Natural killer cell (primary cell): ENCODE measurements around the gene FYN. TPM values are rescaled to one million over a fixed set of nuclear protein-coding genes. Genes with fewer than 3 reads are reported as not detected.

Experiments used
- ATAC-seq, 3 donors: fragments of 150-1000 bp in 2 of 3; fragments of 200-7000 bp in 1 of 3; cut with Tn5 transposase; 1 replicate in 1 of 3; 2 replicates in 2 of 3; pipeline ENCODE4 v1.10.0; 2021; ENCODE audit warnings: mild to moderate bottlenecking in 2 of 3, moderate library complexity in 2 of 3
- DNase-seq, 2 donors: peaks; one replicate each; pipeline versions ENCODE4 v3.0.0 to v3.0.0-alpha.2; 2013 to 2021; ENCODE audit warnings: mixed read lengths in 1 of 2
- H3K27ac ChIP-seq: one replicate; pipeline ENCODE4 v1.5.1; 2013; ENCODE audit warnings: mild to moderate bottlenecking, low read length
- H3K27me3 ChIP-seq: one replicate; pipeline ENCODE4 v1.6.1; 2013; ENCODE audit warnings: low read length; ENCODE audit not compliant: control insufficient read depth, insufficient read depth
- H3K36me3 ChIP-seq: one replicate; pipeline ENCODE4 v1.6.1; 2013; ENCODE audit warnings: low read length; ENCODE audit not compliant: control insufficient read depth, insufficient read depth
- H3K4me1 ChIP-seq: one replicate; pipeline ENCODE4 v1.6.1; 2013; ENCODE audit warnings: low read length; ENCODE audit not compliant: control insufficient read depth, insufficient read depth
- H3K4me3 ChIP-seq: one replicate; pipeline ENCODE4 v1.5.1; 2013; ENCODE audit warnings: low read length
- H3K9me3 ChIP-seq: one replicate; pipeline ENCODE4 v1.6.1; 2013; ENCODE audit warnings: low read length; ENCODE audit not compliant: control insufficient read depth, insufficient read depth
- H3K27ac Mint-ChIP-seq, 2 donors: one replicate each; pipeline ENCODE4 v1.8.0; 2022; ENCODE audit warnings: mild to moderate bottlenecking in 2 of 2, mixed read lengths in 2 of 2, moderate library complexity in 1 of 2
- H3K27me3 Mint-ChIP-seq, 2 donors: one replicate each; pipeline ENCODE4 v1.8.0; 2022; ENCODE audit warnings: low read depth in 2 of 2, mixed read lengths in 2 of 2
- H3K36me3 Mint-ChIP-seq: one replicate; pipeline ENCODE4 v1.8.0; 2022; ENCODE audit warnings: mixed read lengths
- H3K4me1 Mint-ChIP-seq, 2 donors: one replicate each; pipeline ENCODE4 v1.8.0; 2022; ENCODE audit warnings: mixed read lengths in 2 of 2
- H3K4me3 Mint-ChIP-seq: one replicate; pipeline ENCODE4 v1.8.0; 2022; ENCODE audit warnings: mild to moderate bottlenecking, moderate library complexity, mixed read lengths
- H3K9me3 Mint-ChIP-seq, 2 donors: one replicate each; pipeline ENCODE4 v1.8.0; 2022; ENCODE audit warnings: mixed read lengths in 2 of 2
- WGBS: methylation state at CpG from one replicate; pipeline ENCODE4 v1.1.7; 2013; ENCODE audit warnings: missing lambda C conversion rate; ENCODE audit not compliant: insufficient coverage; 5-methylcytosine and 5-hydroxymethylcytosine counted together
- intact Hi-C: fragments of 100-400 bp; cut with micrococcal nuclease; formaldehyde crosslinking; loops from one replicate; pipeline ENCODE4 v1.14.2; 2022
- total RNA-seq, 4 donors: library from RNA; stranded (reverse); fragments of 120-200 nt in 1 of 4; gene quantifications; one replicate each; pipeline versions ENCODE4 v1.2.3 to v1.2.4, GENCODE V29; 2013 to 2022
- TF ChIP-seq, protein P1 (sequence below): fragments of 200-600 bp; IDR thresholded peaks from one replicate; pipeline ENCODE4 v1.8.0; 2022; ENCODE audit warnings: antibody characterized with exemption

Gene FYN
- total RNA-seq, 3 donors from 2014 or later (not counting 1 experiment from before 2014, with no cell fraction given), result 616 to 757 (median 713) TPM

DNA sequence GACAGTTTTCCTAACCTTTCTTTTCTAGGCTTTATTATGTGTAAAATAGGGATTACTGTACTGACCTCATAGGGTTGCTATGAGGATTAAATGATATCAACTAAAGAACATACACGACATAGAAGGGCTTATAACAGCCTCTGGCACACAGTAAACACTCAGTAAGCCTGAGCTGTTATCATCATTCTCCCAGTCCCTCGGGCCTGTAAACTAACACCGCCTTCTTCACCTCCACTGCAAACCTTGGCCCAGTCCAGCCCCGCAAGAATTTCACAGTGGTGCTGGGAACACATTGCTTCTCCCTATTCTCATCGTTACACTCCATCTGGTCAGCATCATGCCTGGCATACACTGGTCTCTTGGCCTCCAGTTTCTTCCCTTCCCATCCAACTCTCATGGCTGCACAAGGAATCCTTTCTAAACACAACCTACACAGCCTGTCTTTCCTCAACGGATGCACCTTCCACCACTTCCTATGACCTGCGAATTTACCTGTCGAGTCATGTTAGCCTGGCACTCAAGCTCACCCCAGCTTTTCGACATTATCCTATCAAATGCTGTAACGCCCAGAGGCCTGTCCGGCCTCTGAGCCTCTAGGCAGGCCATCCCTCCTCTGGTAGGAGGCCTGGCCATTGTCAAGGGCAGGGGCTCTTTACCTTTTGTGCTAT is 92.1 kb downstream of the FYN start:
- WGBS, result 79% methylated on average over 11 of the region's 11 CpGs
- Histone ChIP-seq H3K27me3 (no peaks in the 10 kb centered on the region), H3K4me3 (no peak overlapping the region), H3K36me3 (peaks cover 18% of the 10 kb centered on the region), H3K27ac (peak overlapping the region; percentile 67), H3K4me1 (peaks cover 70% of the 10 kb centered on the region), H3K9me3 (no peaks in the 10 kb centered on the region)
- intact Hi-C loops, result no loop called here
- no peak for ATAC-seq
- TF ChIP-seq, protein P1, sequence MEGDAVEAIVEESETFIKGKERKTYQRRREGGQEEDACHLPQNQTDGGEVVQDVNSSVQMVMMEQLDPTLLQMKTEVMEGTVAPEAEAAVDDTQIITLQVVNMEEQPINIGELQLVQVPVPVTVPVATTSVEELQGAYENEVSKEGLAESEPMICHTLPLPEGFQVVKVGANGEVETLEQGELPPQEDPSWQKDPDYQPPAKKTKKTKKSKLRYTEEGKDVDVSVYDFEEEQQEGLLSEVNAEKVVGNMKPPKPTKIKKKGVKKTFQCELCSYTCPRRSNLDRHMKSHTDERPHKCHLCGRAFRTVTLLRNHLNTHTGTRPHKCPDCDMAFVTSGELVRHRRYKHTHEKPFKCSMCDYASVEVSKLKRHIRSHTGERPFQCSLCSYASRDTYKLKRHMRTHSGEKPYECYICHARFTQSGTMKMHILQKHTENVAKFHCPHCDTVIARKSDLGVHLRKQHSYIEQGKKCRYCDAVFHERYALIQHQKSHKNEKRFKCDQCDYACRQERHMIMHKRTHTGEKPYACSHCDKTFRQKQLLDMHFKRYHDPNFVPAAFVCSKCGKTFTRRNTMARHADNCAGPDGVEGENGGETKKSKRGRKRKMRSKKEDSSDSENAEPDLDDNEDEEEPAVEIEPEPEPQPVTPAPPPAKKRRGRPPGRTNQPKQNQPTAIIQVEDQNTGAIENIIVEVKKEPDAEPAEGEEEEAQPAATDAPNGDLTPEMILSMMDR, result no peak
- H3K27ac Mint-ChIP-seq, result peak overlapping the region; percentile 99 to 100
- H3K27me3 Mint-ChIP-seq, result no peaks in the 10 kb centered on the region
- peaks cover 91% of the 10 kb centered on the region in 2 donors for H3K4me1 Mint-ChIP-seq
- H3K9me3 Mint-ChIP-seq, result no peaks in the 10 kb centered on the region
- H3K36me3 Mint-ChIP-seq, result peaks cover 7% of the 10 kb centered on the region
- DNase-seq, result no peak
- H3K4me3 Mint-ChIP-seq, result peak overlapping the region; percentile 66

DNA sequence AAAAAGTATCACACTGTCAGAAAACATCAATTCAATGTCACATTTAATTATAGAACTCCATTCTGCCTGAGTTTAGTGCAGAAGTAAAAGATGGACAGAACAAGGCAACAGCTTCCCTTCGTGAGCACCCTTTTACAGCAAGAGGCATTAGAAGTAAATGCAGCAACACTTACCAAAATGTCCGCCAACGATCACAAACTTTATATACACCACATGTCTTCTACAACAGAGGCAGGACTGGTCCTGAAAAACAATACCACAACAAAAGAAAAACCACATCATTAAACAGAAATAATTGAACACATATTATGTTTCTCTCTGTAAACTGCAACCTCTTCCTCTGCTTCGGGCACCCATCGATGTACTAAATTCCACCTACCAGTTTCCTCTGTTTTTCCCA is 92.9 kb downstream of the FYN start:
- Mint-ChIP-seq H3K9me3 (no peaks in the 10 kb centered on the region), H3K4me1 (peaks cover 97% of the 10 kb centered on the region in 2 donors), H3K27ac (peak overlapping the region; percentile 99 to 100), H3K4me3 (peak overlapping the region; percentile 77), H3K27me3 (no peaks in the 10 kb centered on the region), H3K36me3 (peaks cover 7% of the 10 kb centered on the region)
- H3K36me3 ChIP-seq, result peaks cover 25% of the 10 kb centered on the region
- WGBS, result 66% methylated on average over 5 of the region's 5 CpGs
- H3K9me3 ChIP-seq, result no peaks in the 10 kb centered on the region
- DNase-seq (peak in 1 of 2 donors; percentile 58), ATAC-seq (no peak)
- no peak overlapping the region for H3K4me3 ChIP-seq
- no peaks in the 10 kb centered on the region for H3K27me3 ChIP-seq
- H3K4me1 ChIP-seq, result peaks cover 75% of the 10 kb centered on the region
- intact Hi-C loops, result no loop called here
- TF ChIP-seq, protein P1, result no peak
- peak overlapping the region; percentile 67 for H3K27ac ChIP-seq

DNA sequence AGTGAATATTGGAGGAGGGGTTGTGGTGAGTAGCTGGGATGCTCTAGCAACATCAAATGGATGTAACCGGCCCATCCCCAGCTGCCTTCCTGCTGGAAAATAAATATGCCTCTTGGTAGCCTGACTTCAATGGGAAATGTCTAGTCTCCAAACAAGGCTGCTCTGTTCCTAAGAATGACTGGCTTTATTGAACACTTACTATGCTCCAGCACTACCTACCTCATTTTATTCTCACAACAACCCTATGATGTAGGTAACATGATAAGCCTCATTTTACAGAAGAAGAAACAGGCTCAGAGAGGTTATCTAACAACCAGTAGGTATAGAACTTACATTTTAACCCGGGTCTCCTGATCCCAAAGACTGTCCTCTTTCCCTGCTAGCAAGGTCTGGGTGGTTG is 93.6 kb downstream of the FYN start:
- Histone ChIP-seq H3K27ac (peak overlapping the region; percentile 67), H3K4me1 (peaks cover 75% of the 10 kb centered on the region), H3K9me3 (no peaks in the 10 kb centered on the region), H3K4me3 (no peak overlapping the region), H3K36me3 (peaks cover 31% of the 10 kb centered on the region), H3K27me3 (no peaks in the 10 kb centered on the region)
- H3K9me3 Mint-ChIP-seq, result no peaks in the 10 kb centered on the region
- ATAC-seq, result no peak
- H3K36me3 Mint-ChIP-seq, result peaks cover 7% of the 10 kb centered on the region
- H3K4me1 Mint-ChIP-seq, result peaks cover 97% of the 10 kb centered on the region in 2 donors
- no peaks in the 10 kb centered on the region for H3K27me3 Mint-ChIP-seq
- peak overlapping the region; percentile 77 for H3K4me3 Mint-ChIP-seq
- TF ChIP-seq, protein P1, result no peak
- H3K27ac Mint-ChIP-seq, result peak overlapping the region; percentile 99 to 100
- intact Hi-C loops, result loop anchor here (5.0 kb wide), 1 partner anchor 37 kb away; no protein-coding TSS in a partner anchor
- WGBS, result 100% methylated on average over 2 of the region's 2 CpGs
- no peak for DNase-seq

DNA sequence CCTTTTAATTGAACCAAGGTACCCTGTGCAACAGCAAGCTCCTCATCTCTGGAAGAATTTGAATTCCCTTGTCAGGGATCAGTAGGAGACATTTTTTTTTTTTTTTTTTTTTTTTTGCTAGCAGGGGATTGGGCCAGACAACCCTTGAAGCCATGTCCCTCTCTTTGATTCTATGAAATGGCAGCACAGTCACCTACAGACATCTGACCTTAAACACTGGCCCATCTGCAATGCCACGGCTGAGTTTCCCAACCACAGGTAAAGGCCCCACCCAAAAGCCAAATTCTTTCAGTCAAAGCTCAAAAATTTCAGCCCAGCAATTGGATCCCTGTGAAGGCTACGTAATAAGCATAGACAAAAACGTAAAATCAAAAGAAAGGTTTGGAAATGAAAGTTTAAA is 94.2 kb downstream of the FYN start:
- 33% methylated on average over 2 of the region's 3 CpGs for WGBS
- H3K36me3 ChIP-seq, result peaks cover 31% of the 10 kb centered on the region
- intact Hi-C loops, result loop anchor here (5.0 kb wide), 1 partner anchor 37 kb away; no protein-coding TSS in a partner anchor
- Mint-ChIP-seq H3K36me3 (peaks cover 7% of the 10 kb centered on the region), H3K27me3 (no peaks in the 10 kb centered on the region), H3K9me3 (no peaks in the 10 kb centered on the region), H3K4me3 (peak overlapping the region; percentile 68), H3K27ac (peak overlapping the region; percentile 99 to 100), H3K4me1 (peaks cover 96 to 97% of the 10 kb centered on the region in 2 donors)
- ATAC-seq, result no peak
- H3K27ac ChIP-seq, result peak overlapping the region; percentile 67
- no peaks in the 10 kb centered on the region for H3K9me3 ChIP-seq
- H3K4me3 ChIP-seq, result no peak overlapping the region
- no peaks in the 10 kb centered on the region for H3K27me3 ChIP-seq
- TF ChIP-seq, protein P1, result no peak
- peaks cover 76% of the 10 kb centered on the region for H3K4me1 ChIP-seq
- DNase-seq, result no peak
